Measurements from ENCODE around the gene DPYD.

Gene DPYD

DNA sequence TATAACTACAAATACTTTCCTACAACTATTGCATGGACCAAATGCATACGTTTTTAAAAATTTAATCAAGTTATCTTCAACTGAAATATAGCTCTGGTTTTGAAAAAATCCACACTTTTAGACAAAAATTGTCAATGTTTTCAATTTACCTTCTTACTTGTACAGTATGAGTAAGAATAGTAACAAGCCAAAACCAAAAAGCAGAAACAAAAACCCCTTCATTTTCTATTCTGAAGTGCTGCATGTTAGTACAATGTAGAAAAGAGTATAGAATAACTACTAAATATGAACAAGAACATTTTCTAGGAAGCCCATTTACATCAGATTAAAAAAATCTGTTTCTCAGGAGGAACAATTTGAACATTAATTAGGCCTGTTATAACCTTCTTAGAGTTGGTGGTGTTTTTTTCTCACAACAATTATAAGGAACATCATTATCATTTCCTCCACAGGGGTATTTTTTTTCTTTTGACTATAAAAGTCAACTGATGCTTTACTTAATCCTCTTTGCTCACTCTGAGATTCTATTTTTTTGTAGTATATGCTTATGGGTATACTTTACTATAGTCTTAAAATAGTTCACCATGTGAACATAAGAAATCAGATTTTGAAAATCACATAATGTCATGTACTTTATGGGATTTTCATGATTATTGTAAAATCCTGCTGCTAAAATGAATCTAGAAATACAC is 723.9 kb downstream of the DPYD start:
- H3K4me3 ChIP-seq (ENCODE audit: low read depth, low read length) = no peak overlapping the region
- DNase-seq (ENCODE audit: low read depth, low spot score) = no peak
- TF ChIP-seq CTCF (IDR thresholded peaks at IDR 0.05; ENCODE audit: insufficient read depth, low read length, missing control alignments) = no peak
- POLR2A ChIA-PET = no interaction called here
- CTCF ChIA-PET = interaction anchor here (1.5 kb wide), 1 partner anchor 8 kb away, joined by 4 read pairs; no protein-coding TSS in a partner anchor

GRCh38 chr1:97192872-97193572 is 727.8 kb downstream of the DPYD start:
- H3K4me3 ChIP-seq (ENCODE audit: low read depth, low read length) = no peak overlapping the region
- ChIA-PET POLR2A (no interaction called here), CTCF (no interaction called here)
- DNase-seq (ENCODE audit: low read depth, low spot score) = peak; percentile 92
- TF ChIP-seq CTCF (IDR thresholded peaks at IDR 0.05; ENCODE audit: insufficient read depth, low read length, missing control alignments) = no peak

DNA sequence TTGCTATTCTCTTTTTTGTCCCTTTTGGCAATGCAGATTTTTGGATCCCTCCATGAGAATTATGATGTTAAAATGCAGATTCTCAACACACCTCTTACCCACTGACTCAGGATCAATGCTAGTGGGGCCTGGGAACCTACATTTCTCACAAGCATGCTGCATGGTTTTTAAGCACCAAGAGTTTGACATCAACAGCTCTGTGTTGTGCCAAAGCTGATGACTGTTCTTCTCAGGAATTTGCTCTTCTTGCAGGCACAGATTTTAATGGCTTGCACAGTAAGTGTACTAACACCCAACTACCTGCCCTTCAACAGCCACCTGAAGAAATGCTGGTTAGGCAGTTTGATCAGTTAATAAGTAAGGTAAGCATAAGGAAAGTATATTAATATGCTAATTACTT is 730.5 kb downstream of the DPYD start:
- POLR2A ChIA-PET = no interaction called here
- no peak overlapping the region for H3K4me3 ChIP-seq (ENCODE audit: low read depth, low read length)
- CTCF ChIA-PET = interaction anchor here (0.6 kb wide), 1 partner anchor 648 kb away, joined by 3 read pairs; no protein-coding TSS in a partner anchor
- TF ChIP-seq CTCF (IDR thresholded peaks at IDR 0.05; ENCODE audit: insufficient read depth, low read length, missing control alignments) = no peak
- DNase-seq (ENCODE audit: low read depth, low spot score) = peak; percentile 17

- CTCF ChIA-PET = interaction anchor here (0.6 to 1.4 kb wide), 4 partner anchors 28 to 1282 kb away, joined by 3 to 5 read pairs (median 4); no protein-coding TSS in a partner anchor
- DNase-seq (ENCODE audit: low read depth, low spot score) = no peak
- no peak overlapping the region for H3K4me3 ChIP-seq (ENCODE audit: low read depth, low read length)
- no peak for TF ChIP-seq CTCF (IDR thresholded peaks at IDR 0.05; ENCODE audit: insufficient read depth, low read length, missing control alignments)
- POLR2A ChIA-PET = no interaction called here
These were observed 734.5 kb downstream of the DPYD start for GRCh38 chr1:97186381-97186780.

GRCh38 chr1:97174039-97174704 is 746.7 kb downstream of the DPYD start:
- POLR2A ChIA-PET = no interaction called here
- CTCF ChIA-PET = no interaction called here
- DNase-seq (ENCODE audit: low read depth, low spot score) = no peak
- H3K4me3 ChIP-seq (ENCODE audit: low read depth, low read length) = no peak overlapping the region
- TF ChIP-seq CTCF (IDR thresholded peaks at IDR 0.05; ENCODE audit: insufficient read depth, low read length, missing control alignments) = no peak

DNA sequence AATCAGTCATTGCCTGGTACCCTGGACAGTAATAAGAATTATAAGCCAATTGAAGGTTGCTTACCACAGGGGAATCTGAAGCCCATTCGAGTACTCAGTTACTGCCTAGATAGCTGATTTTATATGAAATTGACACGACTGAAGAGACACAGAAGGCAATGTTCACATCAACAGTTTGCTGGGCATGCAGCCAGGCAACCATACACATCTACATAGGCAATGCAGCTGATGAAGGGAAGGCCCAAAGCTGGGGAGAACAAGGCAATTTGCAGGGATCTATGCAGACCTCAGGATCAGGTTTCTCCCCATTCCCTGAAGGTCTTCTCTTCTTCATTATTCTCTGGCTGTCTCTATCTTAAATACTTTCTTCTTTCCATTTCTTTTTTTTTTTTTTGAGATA is 750.5 kb downstream of the DPYD start:
- CTCF ChIA-PET = no interaction called here
- no peak for TF ChIP-seq CTCF (IDR thresholded peaks at IDR 0.05; ENCODE audit: insufficient read depth, low read length, missing control alignments)
- DNase-seq (ENCODE audit: low read depth, low spot score) = no peak
- H3K4me3 ChIP-seq (ENCODE audit: low read depth, low read length) = no peak overlapping the region
- POLR2A ChIA-PET = no interaction called here

Measured in AG04449 (cell line).